Measurements from ENCODE around the gene IL17B.
"Not testable (repeated sequence)": the region's sequence is repeated elsewhere in the genome, so short reads cannot be mapped to it uniquely, and the experiment has no call there.

Gene IL17B

GRCh38 chr5:149399775-149400174 lies 20.7 kb upstream of the IL17B start:
- DNase-seq = no peak

GRCh38 chr5:149398747-149399266 lies 19.7 kb upstream of the IL17B start:
- DNase-seq = not testable (repeated sequence)

GRCh38 chr5:149397530-149397929 lies 18.4 kb upstream of the IL17B start:
- no peak for DNase-seq

GRCh38 chr5:149394996-149395395 lies 15.9 kb upstream of the IL17B start:
- DNase-seq = not testable (repeated sequence)

GRCh38 chr5:149392718-149393117 lies 13.6 kb upstream of the IL17B start:
- DNase-seq = peak in 1 of 2 experiments; percentile 1

- no peak for DNase-seq
These were observed 12.4 kb upstream of the IL17B start for GRCh38 chr5:149391524-149391923.

- DNase-seq = not testable (repeated sequence)
These were observed 12.0 kb upstream of the IL17B start for GRCh38 chr5:149391076-149391475.

- no peak for DNase-seq
These were observed 10.7 kb upstream of the IL17B start for GRCh38 chr5:149389552-149390495.

- DNase-seq = no peak
These were observed 9.6 kb upstream of the IL17B start for GRCh38 chr5:149388498-149389190.

- DNase-seq = no peak
These were observed 8.9 kb upstream of the IL17B start for GRCh38 chr5:149387982-149388381.

- no peak for DNase-seq
These were observed 8.1 kb upstream of the IL17B start for GRCh38 chr5:149387081-149387631.

GRCh38 chr5:149386166-149386565 lies 7.1 kb upstream of the IL17B start:
- no peak for DNase-seq

GRCh38 chr5:149383399-149383798 lies 4.3 kb upstream of the IL17B start:
- no peak for DNase-seq

- no peak for DNase-seq
These were observed 3.6 kb upstream of the IL17B start for GRCh38 chr5:149382517-149383220.

- peak; percentile 80 to 83 for DNase-seq
These were observed 2.9 kb upstream of the IL17B start for GRCh38 chr5:149381986-149382338.

- DNase-seq = no peak
These were observed 2.3 kb upstream of the IL17B start for GRCh38 chr5:149381261-149381985.

- DNase-seq = no peak
These were observed 1.5 kb upstream of the IL17B start for GRCh38 chr5:149380466-149381121.

- DNase-seq = no peak
These were observed 804 bp upstream of the IL17B start for GRCh38 chr5:149379818-149380374.

GRCh38 chr5:149378241-149378820 lies 761 bp downstream of the IL17B start:
- no peak for DNase-seq

- no peak for DNase-seq
These were observed 2.2 kb downstream of the IL17B start for GRCh38 chr5:149376711-149377447.
